Activated CD4-positive, alpha-beta T cell treated with anti-CD3 and anti-CD28 coated beads, Interleukin-2, amount 50 U/mL, for 24 hours (primary cell): ENCODE results near the gene MTUS2.

Experiments used
- DNase-seq, 2 donors: peaks; one replicate each; pipeline ENCODE4 v3.0.0-alpha.2; 2020; ENCODE audit warnings: low read depth in 1 of 2, low spot score in 1 of 2

The MTUS2 gene

DNA sequence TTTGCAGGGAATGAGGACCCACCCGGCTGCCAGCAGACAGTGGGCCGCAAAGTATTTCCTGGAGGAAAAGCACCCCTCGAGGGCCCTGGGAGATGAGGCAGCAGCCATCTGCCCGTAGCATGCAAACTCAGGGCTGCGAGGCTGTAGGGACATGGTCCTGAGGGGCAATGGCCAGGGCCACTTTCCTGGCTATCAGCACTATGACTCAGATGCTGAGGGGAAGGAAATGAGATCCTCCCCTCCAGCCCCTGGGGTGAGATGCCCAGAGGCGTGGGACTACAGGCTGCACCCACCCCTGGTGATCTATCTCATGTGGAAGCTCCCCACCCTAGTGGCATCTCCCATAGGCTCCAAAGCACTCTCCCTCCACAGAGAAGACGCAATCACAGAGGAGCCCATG is 695.2 kb downstream of the MTUS2 start:
- no peak for DNase-seq

DNA sequence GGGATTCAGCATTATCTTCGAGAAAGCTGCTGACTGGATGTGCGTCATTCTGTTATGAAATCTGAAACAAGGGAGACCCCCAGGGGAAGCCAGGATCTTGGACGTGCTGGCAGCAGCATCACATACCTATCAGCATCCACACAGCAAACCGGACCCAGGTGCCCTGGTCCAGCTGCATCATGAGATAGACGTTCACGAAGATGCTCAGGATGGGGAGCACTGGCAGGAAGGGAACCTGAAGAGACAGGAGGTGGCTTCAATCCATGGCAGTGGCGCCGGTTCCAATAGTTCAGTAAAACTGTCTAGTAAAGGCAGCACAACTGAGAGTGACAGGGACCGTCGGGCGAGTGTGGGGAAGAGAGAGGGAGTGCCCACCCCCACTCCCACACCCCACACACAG is 695.9 kb downstream of the MTUS2 start:
- DNase-seq = no peak

DNA sequence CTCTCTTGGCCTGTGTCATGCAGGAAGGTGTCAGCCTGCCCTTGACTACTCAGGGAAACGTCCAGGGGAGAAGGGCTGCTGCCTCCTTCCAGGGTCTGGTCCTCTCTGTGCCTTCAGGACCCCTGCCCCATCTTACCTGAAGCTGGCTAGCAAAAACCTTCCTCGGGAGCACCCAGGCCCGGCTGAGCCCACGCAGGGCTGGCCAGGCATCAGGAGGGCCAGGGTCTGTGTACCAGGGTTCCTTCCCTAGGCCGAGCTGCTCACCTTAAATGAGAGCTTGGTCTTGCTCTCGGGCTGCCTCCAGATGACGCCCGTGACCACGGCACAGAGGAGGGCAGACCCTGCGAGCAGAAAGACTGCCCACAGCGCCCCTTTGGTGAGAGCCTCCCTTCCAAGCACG is 696.7 kb downstream of the MTUS2 start:
- no peak for DNase-seq

DNA sequence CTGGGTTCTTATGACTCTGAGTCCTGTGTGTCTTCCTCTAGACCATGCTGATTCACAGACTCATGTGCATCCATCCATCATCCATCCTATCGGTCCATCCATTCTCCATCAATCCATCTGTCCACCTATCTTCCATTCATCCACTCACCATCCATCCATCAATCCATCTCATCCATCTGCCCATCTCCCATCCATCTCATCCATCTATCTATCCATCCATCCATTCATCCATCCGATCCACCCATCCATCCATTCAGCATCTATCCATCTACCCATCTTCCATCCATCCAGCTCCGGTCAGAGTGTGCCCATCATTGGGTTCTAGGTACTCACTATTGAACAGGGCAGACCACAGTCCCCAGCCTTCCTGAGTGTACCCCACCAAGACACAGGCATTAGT is 699.8 kb downstream of the MTUS2 start:
- no peak for DNase-seq

DNA sequence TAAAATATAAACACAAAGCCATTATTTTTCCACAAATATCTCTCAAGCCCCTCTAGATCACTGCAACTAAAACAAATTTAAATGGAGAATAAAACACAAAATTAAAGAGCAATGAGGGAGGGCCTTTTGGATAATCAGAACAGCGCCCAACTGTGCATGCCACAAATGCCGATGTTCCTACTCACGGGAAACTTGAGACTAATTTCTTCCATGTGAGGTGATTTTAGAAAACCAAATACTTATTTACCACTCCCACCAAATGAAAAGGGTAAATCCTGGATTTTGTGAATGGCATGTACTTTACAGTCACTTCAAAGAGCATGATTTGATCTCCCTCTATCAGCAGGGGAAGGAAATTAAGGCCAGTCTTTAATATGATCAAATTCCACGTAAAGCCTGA is 700.5 kb downstream of the MTUS2 start:
- no peak for DNase-seq

GRCh38 chr13:29521336-29521735 is 701.2 kb downstream of the MTUS2 start:
- no peak for DNase-seq

- no peak for DNase-seq
These were observed 702.0 kb downstream of the MTUS2 start for GRCh38 chr13:29522044-29522685.

GRCh38 chr13:29523199-29523961 is 703.2 kb downstream of the MTUS2 start:
- no peak for DNase-seq

DNA sequence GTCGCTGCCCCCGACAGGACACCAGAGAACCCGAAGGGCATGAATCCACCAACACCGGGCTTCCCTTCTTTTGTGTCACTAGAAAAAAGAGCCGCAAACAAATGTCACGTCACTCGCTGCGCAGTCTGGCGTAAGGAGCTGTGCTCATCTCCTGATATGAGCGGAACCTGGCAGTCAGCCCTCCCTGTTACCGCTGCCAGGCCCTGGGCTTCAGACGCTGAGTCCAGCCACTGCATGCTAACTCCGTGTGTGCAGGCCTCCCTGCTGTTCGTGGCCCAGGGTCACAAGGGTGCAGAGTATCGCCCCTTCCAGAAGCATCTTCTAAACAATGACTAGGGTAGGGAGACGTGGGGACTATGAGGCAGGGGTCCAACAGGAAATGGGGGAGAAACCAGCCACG is 704.0 kb downstream of the MTUS2 start:
- DNase-seq = no peak

- DNase-seq = no peak
These were observed 704.5 kb downstream of the MTUS2 start for GRCh38 chr13:29524641-29525040.

DNA sequence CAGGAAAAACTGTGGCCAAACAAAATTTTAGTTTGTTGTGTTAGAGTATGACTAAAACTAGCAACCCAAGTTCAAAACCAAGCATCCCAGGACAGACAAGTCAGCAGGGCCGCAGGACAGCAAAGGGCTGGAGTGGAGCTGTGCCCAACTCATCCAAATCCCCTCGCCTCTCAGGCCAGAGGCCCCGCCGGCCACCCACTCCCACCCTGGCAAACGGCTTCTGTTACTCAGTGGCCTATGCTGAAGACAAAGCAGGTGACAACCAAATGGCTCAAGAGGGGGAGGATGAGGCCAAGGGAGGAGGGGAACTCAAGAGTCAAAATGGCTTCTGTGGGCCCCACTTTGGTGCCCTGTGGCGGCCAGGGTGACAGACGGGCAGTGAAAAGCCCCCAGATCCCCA is 705.6 kb downstream of the MTUS2 start:
- DNase-seq = no peak

GRCh38 chr13:29526741-29527140 is 706.6 kb downstream of the MTUS2 start:
- DNase-seq = no peak

DNA sequence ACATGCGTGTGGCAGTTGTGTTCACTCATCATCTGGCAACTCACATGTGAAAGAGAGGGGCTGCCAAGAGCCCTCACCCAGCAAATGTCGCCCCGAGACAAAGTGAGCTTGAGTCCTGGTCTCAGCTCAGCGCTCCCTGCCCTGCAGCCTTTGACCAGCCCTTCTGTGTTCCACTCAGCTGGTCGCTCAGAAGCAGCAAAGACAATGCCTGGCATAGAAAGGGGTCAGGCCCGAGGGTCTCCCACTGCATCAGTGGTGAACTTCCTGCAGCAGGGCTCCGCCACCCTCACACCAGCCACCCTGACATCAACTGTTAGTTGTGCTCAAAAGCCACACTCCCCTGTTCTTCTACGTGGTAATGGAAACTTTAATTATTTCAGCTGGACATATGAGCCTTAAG is 707.4 kb downstream of the MTUS2 start:
- no peak for DNase-seq

- DNase-seq = no peak
These were observed 707.8 kb downstream of the MTUS2 start for GRCh38 chr13:29527916-29528315.

DNA sequence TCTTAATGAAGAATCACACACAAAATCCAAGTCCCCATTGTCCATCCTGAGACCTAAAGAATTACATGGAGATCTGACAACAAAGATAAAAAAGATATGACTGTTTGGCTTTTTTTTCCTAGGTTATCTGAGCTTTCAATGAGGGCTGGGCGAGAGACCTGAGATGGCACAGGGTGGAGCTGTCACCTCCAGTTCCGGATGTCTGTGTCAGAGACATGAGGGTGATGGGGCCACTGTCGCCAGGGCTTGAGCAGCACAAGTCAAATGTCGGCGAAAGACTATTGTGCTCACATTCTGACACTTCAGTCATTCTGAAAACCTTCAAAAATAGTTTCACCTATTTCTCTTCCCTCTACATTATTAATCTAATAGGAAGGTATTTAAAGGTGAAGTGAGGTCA is 709.6 kb downstream of the MTUS2 start:
- no peak for DNase-seq

DNA sequence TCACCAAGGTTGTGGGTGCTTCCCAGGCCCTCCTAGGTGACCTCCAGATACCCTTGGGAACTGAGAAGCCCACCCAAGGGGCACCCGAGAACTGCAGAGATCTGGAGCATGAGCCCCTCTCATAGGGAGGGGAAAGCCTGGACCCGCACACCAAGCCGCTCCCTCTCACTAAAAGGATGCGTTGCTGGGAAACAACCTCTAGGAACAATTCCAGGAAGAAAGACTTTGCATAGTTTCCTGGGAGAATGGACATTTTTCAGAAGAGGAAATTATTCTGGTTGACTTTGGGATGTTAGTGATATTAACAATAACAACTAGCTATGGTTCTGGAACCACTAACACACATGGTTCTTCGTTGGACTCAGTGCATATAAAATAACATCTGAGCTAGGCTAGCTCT is 710.8 kb downstream of the MTUS2 start:
- DNase-seq = no peak

- DNase-seq = no peak
These were observed 712.0 kb downstream of the MTUS2 start for GRCh38 chr13:29532116-29532515.

DNA sequence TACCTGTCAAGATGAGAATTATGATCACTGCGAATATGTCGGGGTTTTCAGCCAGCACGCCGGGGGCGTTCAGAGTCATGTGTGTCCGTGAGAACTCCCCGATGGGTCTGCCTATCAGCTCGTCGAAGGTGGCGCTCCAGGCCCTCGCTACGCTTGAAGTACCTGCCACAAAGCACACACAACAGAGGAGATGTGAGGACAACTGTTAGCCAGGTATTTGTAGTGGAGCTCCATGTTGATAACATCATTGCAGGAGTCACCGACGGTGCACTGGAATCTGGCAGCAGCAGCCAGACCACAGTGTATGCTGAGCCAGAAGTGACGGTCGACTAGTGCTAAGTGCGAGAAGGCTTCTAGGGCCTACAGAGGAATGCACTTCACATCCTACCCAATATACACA is 712.7 kb downstream of the MTUS2 start:
- no peak for DNase-seq

- no peak for DNase-seq
These were observed 713.9 kb downstream of the MTUS2 start for GRCh38 chr13:29534083-29534482.

- DNase-seq = no peak
These were observed 715.8 kb downstream of the MTUS2 start for GRCh38 chr13:29535663-29536655.

- no peak for DNase-seq
These were observed 716.7 kb downstream of the MTUS2 start for GRCh38 chr13:29536853-29537252.
